ENCODE results near the gene OR8A1.

OR8A1 gene

DNA sequence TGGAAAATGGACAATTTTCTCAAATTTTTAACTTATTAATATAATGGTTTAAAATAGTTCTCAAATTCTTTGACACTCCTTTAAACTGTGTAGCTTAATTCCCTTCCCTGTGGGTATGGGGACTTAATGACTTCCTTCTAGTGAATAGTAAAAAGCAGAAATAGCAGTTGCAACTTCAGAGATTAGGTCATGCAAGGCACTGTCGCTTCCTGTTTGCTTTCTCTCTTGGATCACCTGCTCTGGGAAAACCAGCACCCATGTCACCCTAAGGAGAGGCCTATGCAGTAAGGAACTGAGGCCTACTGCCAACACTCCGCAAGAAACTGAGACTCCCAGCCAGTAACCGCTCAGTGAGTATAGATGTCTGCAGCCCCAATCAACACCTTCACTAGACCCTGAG is 35.9 kb downstream of the OR8A1 start:
- no peak overlapping the region for H3K4me3 Mint-ChIP-seq

DNA sequence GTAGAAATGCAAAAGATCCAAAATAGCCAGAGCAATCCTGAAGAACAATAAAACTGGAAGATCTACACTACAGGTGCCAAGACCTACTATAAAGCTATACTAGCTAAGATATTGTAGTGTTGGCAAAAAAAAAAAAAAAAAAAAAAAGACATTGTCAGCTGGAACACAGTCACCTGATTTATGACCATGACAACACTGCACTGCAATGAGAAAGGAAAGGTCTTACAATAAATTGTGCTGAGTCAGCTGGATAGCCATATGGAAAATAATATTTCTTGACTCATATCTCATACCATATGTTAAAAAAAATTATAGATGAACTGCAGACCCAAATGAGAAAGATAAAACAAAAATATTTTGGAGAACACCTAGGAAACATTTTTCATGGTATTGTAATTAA is 38.4 kb downstream of the OR8A1 start:
- H3K36me3 Mint-ChIP-seq (ENCODE audit: low read depth): no peaks in the 10 kb centered on the region
- H3K9me3 Mint-ChIP-seq: no peaks in the 10 kb centered on the region
- H3K27ac Mint-ChIP-seq: peak overlapping the region; percentile 12
- peaks cover 2% of the 10 kb centered on the region for H3K27me3 Mint-ChIP-seq
- H3K4me3 Mint-ChIP-seq: no peak overlapping the region
- H3K4me1 Mint-ChIP-seq (ENCODE audit: low read depth): peaks cover 10% of the 10 kb centered on the region
- intact Hi-C loops (cut with micrococcal nuclease): no loop called here

More for the DNA sequence above, 35.9 kb downstream of the OR8A1 start:
- no peaks in the 10 kb centered on the region for H3K36me3 Mint-ChIP-seq (ENCODE audit: low read depth)
- intact Hi-C loops (cut with micrococcal nuclease): no loop called here
- peaks cover 10% of the 10 kb centered on the region for H3K4me1 Mint-ChIP-seq (ENCODE audit: low read depth)
- H3K9me3 Mint-ChIP-seq: no peaks in the 10 kb centered on the region
- H3K27ac Mint-ChIP-seq: peak overlapping the region; percentile 65
- no peaks in the 10 kb centered on the region for H3K27me3 Mint-ChIP-seq

DNA sequence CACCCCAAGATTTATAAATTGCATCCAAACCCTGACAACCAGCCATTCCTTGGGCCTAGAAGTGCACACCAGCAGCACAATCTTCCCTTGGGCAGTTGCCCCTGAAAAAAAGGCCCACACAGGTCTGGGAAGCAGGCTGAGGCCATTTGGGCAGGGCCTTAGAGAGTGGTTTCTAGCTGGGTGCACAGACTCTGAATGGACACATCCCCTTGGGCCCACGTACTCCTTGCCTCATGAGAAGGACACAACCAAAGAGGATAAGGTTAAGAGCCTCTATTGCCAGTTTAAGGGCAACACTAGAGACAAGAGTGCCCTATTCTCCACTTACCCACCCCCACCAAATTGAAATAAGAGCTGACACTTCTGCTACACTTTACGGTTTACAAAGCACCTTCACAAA is 40.5 kb downstream of the OR8A1 start:
- intact Hi-C loops (cut with micrococcal nuclease): no loop called here
- no peaks in the 10 kb centered on the region for H3K9me3 Mint-ChIP-seq

DNA sequence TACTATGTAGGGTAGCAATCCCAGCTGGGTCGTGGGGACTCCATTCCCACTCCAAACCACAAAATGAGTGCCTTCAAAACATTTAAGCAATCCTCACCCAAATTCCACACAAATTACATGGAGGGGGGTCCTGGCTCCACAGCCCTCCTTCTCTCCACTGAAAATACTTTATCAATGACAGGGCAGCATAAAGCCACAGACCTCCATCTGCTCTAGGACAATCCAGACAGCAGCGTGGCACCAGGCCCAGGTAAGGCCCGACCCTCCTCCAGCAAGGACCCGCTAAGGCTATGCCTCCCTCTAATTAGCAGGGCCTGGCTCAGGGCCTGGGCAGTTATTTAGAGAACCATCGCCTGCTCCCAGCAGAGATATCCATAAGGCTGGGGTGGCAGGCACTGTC is 41.3 kb downstream of the OR8A1 start, which contains the start of gene PANX3:
Gene PANX3, plus strand, starts transcription at position 365 of the 400 bp plus-strand sequence. CDS start 129 bp downstream, outside the sequence.
- peaks cover under 1% of the 10 kb centered on the region for H3K4me1 Mint-ChIP-seq (ENCODE audit: low read depth)
- H3K4me3 Mint-ChIP-seq: no peak within 1 kb of the TSS
- no peaks in the 10 kb centered on the region for H3K9me3 Mint-ChIP-seq
- H3K27ac Mint-ChIP-seq: no peak within 1 kb of the TSS
- no peaks in the 10 kb centered on the region for H3K36me3 Mint-ChIP-seq (ENCODE audit: low read depth)
- peaks cover 14% of the 10 kb centered on the region for H3K27me3 Mint-ChIP-seq
- intact Hi-C loops (cut with micrococcal nuclease): no loop called here

More for the DNA sequence above, 40.5 kb downstream of the OR8A1 start:
- no peaks in the 10 kb centered on the region for H3K36me3 Mint-ChIP-seq (ENCODE audit: low read depth)
- peaks cover 13% of the 10 kb centered on the region for H3K27me3 Mint-ChIP-seq
- peaks cover 7% of the 10 kb centered on the region for H3K4me1 Mint-ChIP-seq (ENCODE audit: low read depth)
- H3K4me3 Mint-ChIP-seq: no peak overlapping the region
- H3K27ac Mint-ChIP-seq: no peak overlapping the region

DNA sequence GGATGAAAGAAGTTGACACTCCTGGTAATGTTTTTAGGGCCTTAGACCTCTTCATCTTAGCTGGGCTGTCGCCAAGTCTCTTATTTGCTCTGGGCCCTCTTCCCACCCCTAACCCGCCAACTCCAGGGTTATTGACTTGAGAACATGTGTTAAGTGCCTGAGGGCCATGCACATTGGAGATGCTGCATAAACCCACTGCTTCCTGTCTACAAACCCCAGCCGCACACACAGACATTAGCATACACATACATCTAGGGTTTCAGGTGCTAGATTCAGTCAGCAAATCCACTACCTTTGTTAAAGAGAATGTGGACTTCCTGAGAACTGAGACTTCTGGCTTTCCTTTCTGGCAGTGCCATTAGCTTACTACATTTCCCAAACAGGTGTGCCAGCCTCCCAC is 42.2 kb downstream of the OR8A1 start:
- intact Hi-C loops (cut with micrococcal nuclease): no loop called here
- Mint-ChIP-seq H3K36me3 (ENCODE audit: low read depth) (no peaks in the 10 kb centered on the region), H3K27me3 (peaks cover 14% of the 10 kb centered on the region)

DNA sequence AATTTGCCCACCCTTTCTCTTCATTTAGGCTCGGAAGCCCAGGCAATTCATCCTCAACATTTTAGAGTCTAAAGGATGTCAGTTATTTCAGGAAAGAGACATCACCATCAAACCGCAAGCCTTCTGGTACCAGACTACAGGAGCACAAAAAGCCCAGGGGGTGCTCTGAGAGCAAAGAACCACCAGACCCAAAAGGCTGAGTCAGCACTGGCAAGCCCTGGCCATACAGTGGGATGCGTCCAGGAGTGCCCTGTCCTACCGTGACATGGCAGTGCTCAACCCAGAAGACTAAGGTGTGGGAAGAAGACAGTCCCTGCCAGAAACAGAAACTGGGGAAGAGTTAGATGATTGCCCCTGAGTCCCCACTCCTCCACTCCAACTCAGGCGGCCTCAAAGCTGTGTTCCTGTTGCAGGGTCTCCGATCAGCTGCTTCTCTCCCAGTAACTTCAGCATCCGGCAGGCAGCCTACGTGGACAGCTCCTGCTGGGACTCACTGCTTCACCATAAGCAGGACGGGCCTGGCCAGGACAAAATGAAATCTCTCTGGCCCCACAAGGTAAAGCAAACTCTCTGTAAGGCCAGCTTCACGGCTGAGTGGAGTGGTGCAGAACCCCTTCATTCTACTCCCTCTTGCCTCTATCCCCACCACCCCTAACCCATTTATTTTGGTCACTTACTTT is 42.9 kb downstream of the OR8A1 start:
- Mint-ChIP-seq H3K27me3 (peaks cover 15% of the 10 kb centered on the region), H3K27ac (no peak overlapping the region), H3K36me3 (ENCODE audit: low read depth) (no peaks in the 10 kb centered on the region), H3K4me1 (ENCODE audit: low read depth) (no peaks in the 10 kb centered on the region), H3K9me3 (no peaks in the 10 kb centered on the region), H3K4me3 (no peak overlapping the region)
- intact Hi-C loops (cut with micrococcal nuclease): no loop called here

More for the DNA sequence above, 42.2 kb downstream of the OR8A1 start:
- no peaks in the 10 kb centered on the region for H3K4me1 Mint-ChIP-seq (ENCODE audit: low read depth)
- H3K27ac Mint-ChIP-seq: no peak overlapping the region
- H3K4me3 Mint-ChIP-seq: no peak overlapping the region
- no peaks in the 10 kb centered on the region for H3K9me3 Mint-ChIP-seq

DNA sequence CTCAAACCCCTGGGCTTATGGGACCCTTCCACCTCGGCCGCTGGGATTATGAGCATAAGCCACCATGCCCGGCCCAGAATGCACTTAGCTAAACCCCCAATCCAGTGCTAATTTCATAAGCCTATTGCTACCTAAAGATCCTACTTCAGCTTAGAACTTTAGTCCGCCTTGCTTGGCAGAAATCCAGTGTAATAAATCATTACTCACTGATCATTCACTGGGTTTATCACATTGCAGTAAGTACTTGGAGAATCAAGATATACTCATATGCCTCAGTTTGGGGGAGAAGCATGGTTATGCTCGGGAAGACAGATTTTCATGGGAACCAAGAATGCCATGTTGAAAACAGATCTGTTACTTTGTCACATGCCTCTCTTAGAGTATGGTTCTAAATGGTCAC is 49.1 kb downstream of the OR8A1 start:
- H3K27ac Mint-ChIP-seq: no peak overlapping the region
- no peaks in the 10 kb centered on the region for H3K9me3 Mint-ChIP-seq
- no peak overlapping the region for H3K4me3 Mint-ChIP-seq
- H3K4me1 Mint-ChIP-seq (ENCODE audit: low read depth): peaks cover 12% of the 10 kb centered on the region
- intact Hi-C loops (cut with micrococcal nuclease): no loop called here
- H3K27me3 Mint-ChIP-seq: peaks cover 19% of the 10 kb centered on the region
- peaks cover 10% of the 10 kb centered on the region for H3K36me3 Mint-ChIP-seq (ENCODE audit: low read depth)

All from dendritic cell treated with granulocyte-macrophage colony-stimulating factor and Interleukin-4, amounts not matched to agents 40 ng/mL and 50 ng/mL, for 4 days (primary cell).